GM23338 (cell line): ENCODE results near the gene KIAA1217.

Experiments
- CREB1 ChIP-seq: fragments of 250-450 bp; sonication (Bioruptor Pico); IDR thresholded peaks from 2 replicates; pipeline ENCODE4 v1.5.0; 2020; ENCODE audit warnings: low read depth, mild to moderate bottlenecking, moderate library complexity
- CTCF ChIP-seq, 2 experiments: fragments of 200-600 bp in 1 of 2; sonication (generic) in 1 of 2; conservative IDR thresholded peaks; 2 replicates each; pipeline versions ENCODE4 v1.5.1 to v1.6.1; 2016 to 2017; ENCODE audit warnings: antibody characterized with exemption in 2 of 2, low read depth in 2 of 2, mild to moderate bottlenecking in 2 of 2, moderate library complexity in 1 of 2
- ETS1 ChIP-seq: IDR thresholded peaks from 2 replicates; pipeline ENCODE4 v1.6.1; 2016; ENCODE audit warnings: antibody characterized with exemption
- EZH2 ChIP-seq: fragments of 200-600 bp; sonication (generic); IDR thresholded peaks from one replicate; pipeline ENCODE4 v1.8.0; 2017; ENCODE audit warnings: antibody characterized with exemption, mild to moderate bottlenecking, low read depth; ENCODE audit not compliant: unreplicated experiment
- EZH2phosphoT487 ChIP-seq: fragments of 200-600 bp; sonication (generic); IDR thresholded peaks from one replicate; pipeline ENCODE4 v1.8.1; 2018; ENCODE audit warnings: antibody characterized with exemption; ENCODE audit not compliant: unreplicated experiment
- JUNB ChIP-seq: IDR thresholded peaks from one replicate; pipeline ENCODE4 v1.6.1; 2016; ENCODE audit warnings: antibody characterized with exemption; ENCODE audit not compliant: unreplicated experiment
- POLR2AphosphoS5 ChIP-seq: IDR thresholded peaks from 2 replicates; pipeline ENCODE4 v1.6.1; 2016; ENCODE audit warnings: antibody characterized with exemption, low read depth
- STAT1 ChIP-seq: IDR thresholded peaks from one replicate; pipeline ENCODE4 v1.6.1; 2016; ENCODE audit warnings: antibody characterized with exemption; ENCODE audit not compliant: unreplicated experiment
- ZNF114 ChIP-seq: fragments of 250-450 bp; sonication (Bioruptor Pico); IDR thresholded peaks from 2 replicates; pipeline ENCODE4 v1.5.0; 2020; ENCODE audit warnings: mild to moderate bottlenecking, moderate library complexity
- ZNF331 ChIP-seq: fragments of 250-450 bp; sonication (Bioruptor Pico); IDR thresholded peaks from 2 replicates; pipeline ENCODE4 v1.5.0; 2020; ENCODE audit warnings: low read depth, mild to moderate bottlenecking, moderate library complexity
- TF ChIP-seq, protein P1 (sequence below): IDR thresholded peaks from one replicate; pipeline ENCODE4 v1.6.1; 2018; ENCODE audit warnings: antibody characterized with exemption; ENCODE audit not compliant: unreplicated experiment
- TF ChIP-seq, protein P2 (sequence below): fragments of 250-450 bp; sonication (Bioruptor Pico); IDR thresholded peaks from 2 replicates; pipeline ENCODE4 v1.5.0; 2020; ENCODE audit warnings: mild to moderate bottlenecking, moderate library complexity

DNA sequence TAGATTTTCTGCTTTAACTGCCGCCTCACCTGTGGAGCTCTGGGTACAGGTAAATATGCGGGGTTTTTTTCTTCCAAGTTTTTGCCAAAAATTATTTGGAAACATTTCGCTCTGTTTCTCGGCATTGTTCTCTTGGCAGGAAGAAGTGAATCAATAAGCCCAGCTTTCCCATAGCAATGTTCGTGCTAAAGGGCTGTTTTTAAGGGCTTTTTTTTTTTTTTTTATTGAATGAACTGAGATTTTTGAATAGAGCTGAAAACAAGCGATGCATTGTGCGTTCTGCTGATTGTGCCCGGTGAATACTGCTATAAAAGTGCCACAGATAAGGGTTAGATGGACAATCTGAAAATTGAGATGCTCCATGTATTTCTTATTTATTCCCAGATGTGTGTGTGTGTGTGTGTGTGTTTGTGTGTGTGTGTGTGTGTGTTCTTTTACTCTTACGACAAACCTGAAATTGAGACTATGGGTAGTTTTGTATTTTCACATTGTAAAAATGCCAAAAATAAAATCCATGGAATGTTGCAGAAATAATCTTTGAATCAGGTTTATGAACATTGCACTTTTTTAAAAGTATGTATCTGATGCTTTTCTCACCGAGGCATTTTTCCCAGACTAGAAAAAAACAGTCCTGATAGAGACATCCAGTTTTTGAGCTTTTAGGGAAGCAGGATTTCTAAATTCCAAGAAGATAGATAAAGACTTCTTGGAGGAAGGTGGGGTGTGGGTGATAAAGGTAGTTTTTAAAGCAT lies 30.5 kb downstream of the KIAA1217 start:
- no peak for TF ChIP-seq CTCF (conservative IDR thresholded peaks at IDR 0.05; ENCODE audit: low read depth in 2 of 2)
- TF ChIP-seq EZH2phosphoT487, result no peak
- TF ChIP-seq, protein P1, sequence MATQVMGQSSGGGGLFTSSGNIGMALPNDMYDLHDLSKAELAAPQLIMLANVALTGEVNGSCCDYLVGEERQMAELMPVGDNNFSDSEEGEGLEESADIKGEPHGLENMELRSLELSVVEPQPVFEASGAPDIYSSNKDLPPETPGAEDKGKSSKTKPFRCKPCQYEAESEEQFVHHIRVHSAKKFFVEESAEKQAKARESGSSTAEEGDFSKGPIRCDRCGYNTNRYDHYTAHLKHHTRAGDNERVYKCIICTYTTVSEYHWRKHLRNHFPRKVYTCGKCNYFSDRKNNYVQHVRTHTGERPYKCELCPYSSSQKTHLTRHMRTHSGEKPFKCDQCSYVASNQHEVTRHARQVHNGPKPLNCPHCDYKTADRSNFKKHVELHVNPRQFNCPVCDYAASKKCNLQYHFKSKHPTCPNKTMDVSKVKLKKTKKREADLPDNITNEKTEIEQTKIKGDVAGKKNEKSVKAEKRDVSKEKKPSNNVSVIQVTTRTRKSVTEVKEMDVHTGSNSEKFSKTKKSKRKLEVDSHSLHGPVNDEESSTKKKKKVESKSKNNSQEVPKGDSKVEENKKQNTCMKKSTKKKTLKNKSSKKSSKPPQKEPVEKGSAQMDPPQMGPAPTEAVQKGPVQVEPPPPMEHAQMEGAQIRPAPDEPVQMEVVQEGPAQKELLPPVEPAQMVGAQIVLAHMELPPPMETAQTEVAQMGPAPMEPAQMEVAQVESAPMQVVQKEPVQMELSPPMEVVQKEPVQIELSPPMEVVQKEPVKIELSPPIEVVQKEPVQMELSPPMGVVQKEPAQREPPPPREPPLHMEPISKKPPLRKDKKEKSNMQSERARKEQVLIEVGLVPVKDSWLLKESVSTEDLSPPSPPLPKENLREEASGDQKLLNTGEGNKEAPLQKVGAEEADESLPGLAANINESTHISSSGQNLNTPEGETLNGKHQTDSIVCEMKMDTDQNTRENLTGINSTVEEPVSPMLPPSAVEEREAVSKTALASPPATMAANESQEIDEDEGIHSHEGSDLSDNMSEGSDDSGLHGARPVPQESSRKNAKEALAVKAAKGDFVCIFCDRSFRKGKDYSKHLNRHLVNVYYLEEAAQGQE, result no peak
- TF ChIP-seq STAT1, result no peak
- no peak for TF ChIP-seq POLR2AphosphoS5
- no peak for TF ChIP-seq JUNB
- no peak for TF ChIP-seq EZH2
- no peak for TF ChIP-seq ETS1
- no peak for TF ChIP-seq CREB1
- no peak for TF ChIP-seq ZNF331 (CRISPR knock-in tag)
- no peak for TF ChIP-seq ZNF114 (CRISPR knock-in tag)
- TF ChIP-seq, protein P2, sequence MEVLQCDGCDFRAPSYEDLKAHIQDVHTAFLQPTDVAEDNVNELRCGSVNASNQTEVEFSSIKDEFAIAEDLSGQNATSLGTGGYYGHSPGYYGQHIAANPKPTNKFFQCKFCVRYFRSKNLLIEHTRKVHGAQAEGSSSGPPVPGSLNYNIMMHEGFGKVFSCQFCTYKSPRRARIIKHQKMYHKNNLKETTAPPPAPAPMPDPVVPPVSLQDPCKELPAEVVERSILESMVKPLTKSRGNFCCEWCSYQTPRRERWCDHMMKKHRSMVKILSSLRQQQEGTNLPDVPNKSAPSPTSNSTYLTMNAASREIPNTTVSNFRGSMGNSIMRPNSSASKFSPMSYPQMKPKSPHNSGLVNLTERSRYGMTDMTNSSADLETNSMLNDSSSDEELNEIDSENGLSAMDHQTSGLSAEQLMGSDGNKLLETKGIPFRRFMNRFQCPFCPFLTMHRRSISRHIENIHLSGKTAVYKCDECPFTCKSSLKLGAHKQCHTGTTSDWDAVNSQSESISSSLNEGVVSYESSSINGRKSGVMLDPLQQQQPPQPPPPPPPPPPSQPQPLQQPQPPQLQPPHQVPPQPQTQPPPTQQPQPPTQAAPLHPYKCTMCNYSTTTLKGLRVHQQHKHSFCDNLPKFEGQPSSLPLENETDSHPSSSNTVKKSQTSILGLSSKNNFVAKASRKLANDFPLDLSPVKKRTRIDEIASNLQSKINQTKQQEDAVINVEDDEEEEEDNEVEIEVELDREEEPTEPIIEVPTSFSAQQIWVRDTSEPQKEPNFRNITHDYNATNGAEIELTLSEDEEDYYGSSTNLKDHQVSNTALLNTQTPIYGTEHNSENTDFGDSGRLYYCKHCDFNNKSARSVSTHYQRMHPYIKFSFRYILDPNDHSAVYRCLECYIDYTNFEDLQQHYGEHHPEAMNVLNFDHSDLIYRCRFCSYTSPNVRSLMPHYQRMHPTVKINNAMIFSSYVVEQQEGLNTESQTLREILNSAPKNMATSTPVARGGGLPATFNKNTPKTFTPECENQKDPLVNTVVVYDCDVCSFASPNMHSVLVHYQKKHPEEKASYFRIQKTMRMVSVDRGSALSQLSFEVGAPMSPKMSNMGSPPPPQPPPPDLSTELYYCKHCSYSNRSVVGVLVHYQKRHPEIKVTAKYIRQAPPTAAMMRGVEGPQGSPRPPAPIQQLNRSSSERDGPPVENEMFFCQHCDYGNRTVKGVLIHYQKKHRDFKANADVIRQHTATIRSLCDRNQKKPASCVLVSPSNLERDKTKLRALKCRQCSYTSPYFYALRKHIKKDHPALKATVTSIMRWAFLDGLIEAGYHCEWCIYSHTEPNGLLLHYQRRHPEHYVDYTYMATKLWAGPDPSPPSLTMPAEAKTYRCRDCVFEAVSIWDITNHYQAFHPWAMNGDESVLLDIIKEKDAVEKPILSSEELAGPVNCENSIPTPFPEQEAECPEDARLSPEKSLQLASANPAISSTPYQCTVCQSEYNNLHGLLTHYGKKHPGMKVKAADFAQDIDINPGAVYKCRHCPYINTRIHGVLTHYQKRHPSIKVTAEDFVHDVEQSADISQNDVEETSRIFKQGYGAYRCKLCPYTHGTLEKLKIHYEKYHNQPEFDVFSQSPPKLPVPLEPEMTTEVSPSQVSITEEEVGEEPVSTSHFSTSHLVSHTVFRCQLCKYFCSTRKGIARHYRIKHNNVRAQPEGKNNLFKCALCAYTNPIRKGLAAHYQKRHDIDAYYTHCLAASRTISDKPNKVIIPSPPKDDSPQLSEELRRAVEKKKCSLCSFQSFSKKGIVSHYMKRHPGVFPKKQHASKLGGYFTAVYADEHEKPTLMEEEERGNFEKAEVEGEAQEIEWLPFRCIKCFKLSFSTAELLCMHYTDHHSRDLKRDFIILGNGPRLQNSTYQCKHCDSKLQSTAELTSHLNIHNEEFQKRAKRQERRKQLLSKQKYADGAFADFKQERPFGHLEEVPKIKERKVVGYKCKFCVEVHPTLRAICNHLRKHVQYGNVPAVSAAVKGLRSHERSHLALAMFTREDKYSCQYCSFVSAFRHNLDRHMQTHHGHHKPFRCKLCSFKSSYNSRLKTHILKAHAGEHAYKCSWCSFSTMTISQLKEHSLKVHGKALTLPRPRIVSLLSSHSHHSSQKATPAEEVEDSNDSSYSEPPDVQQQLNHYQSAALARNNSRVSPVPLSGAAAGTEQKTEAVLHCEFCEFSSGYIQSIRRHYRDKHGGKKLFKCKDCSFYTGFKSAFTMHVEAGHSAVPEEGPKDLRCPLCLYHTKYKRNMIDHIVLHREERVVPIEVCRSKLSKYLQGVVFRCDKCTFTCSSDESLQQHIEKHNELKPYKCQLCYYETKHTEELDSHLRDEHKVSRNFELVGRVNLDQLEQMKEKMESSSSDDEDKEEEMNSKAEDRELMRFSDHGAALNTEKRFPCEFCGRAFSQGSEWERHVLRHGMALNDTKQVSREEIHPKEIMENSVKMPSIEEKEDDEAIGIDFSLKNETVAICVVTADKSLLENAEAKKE (CRISPR knock-in tag), result no peak
